Common myeloid progenitor, CD34-positive (primary cell): Measurements from ENCODE around the gene CNN2.
A peak's percentile ranks its signal among the peaks of the same experiment; 100 is the strongest.

Experiments used
- CTCF ChIA-PET: fragments of 350-600 bp; sonication (Branson Sonifier 250); formaldehyde crosslinking; loops from one replicate; lab custom pipeline; 2021; ENCODE audit warnings: antibody characterized with exemption; lab: Charles Lee
- POLR2A ChIA-PET: fragments of 350-600 bp; sonication (Branson Sonifier 250); formaldehyde crosslinking; loops from one replicate; lab custom pipeline; 2021; ENCODE audit warnings: antibody characterized with exemption; lab: Charles Lee
- DNase-seq, 3 donors: peaks; one replicate each; pipeline versions ENCODE4 v3.0.0 to v3.0.0-alpha.2; 2013
- H3K27ac ChIP-seq, 2 experiments: 1 replicate in 1 of 2; 2 replicates in 1 of 2; pipeline ENCODE4 v1.7.0; 2013; ENCODE audit warnings: inconsistent platforms in 2 of 2, low read length in 2 of 2, mild to moderate bottlenecking in 2 of 2, low read depth in 1 of 2, moderate library complexity in 1 of 2; ENCODE audit not compliant: severe bottlenecking in 2 of 2, insufficient read depth in 1 of 2, poor library complexity in 1 of 2
- H3K27me3 ChIP-seq, 5 experiments: replicated peaks in 2 of 5; 1 replicate in 3 of 5; 2 replicates in 2 of 5; pipeline versions ENCODE4 v1.6.1 to v1.7.0; 2013; ENCODE audit warnings: low read length in 4 of 5, mild to moderate bottlenecking in 2 of 5, moderate library complexity in 2 of 5, inconsistent platforms in 1 of 5; ENCODE audit not compliant: insufficient read depth in 5 of 5, control insufficient read depth in 4 of 5
- H3K36me3 ChIP-seq, 4 experiments: 1 replicate in 2 of 4; 2 replicates in 2 of 4; pipeline versions ENCODE4 v1.6.1 to v1.7.0; 2013; ENCODE audit warnings: low read length in 3 of 4, control low read depth in 1 of 4, mild to moderate bottlenecking in 1 of 4; ENCODE audit not compliant: control insufficient read depth in 4 of 4, insufficient read depth in 4 of 4
- H3K4me1 ChIP-seq, 4 experiments: 1 replicate in 3 of 4; 2 replicates in 1 of 4; pipeline versions ENCODE4 v1.6.1 to v1.7.1; 2013; ENCODE audit warnings: low read length in 3 of 4, mild to moderate bottlenecking in 3 of 4, control low read depth in 1 of 4, inconsistent platforms in 1 of 4, moderate library complexity in 1 of 4; ENCODE audit not compliant: control insufficient read depth in 4 of 4, insufficient read depth in 4 of 4; ENCODE audit errors: control extremely low read depth in 1 of 4
- H3K4me3 ChIP-seq, 7 experiments: 1 replicate in 4 of 7; 2 replicates in 3 of 7; pipeline versions ENCODE4 v1.5.1 to v1.7.0; 2013; ENCODE audit warnings: mild to moderate bottlenecking in 7 of 7, low read length in 6 of 7, moderate library complexity in 6 of 7, inconsistent platforms in 2 of 7, low read depth in 2 of 7, control low read depth in 1 of 7; ENCODE audit not compliant: insufficient read depth in 4 of 7, control insufficient read depth in 1 of 7; ENCODE audit errors: extremely low read depth in 1 of 7
- H3K9me3 ChIP-seq, 5 experiments: 1 replicate in 4 of 5; 2 replicates in 1 of 5; pipeline versions ENCODE4 v1.6.1 to v1.7.1; 2013; ENCODE audit warnings: low read length in 4 of 5, mild to moderate bottlenecking in 2 of 5, inconsistent platforms in 1 of 5, low read depth in 1 of 5, moderate library complexity in 1 of 5; ENCODE audit not compliant: control insufficient read depth in 4 of 5, insufficient read depth in 2 of 5; ENCODE audit errors: control extremely low read depth in 1 of 5
- WGBS: methylation state at CpG from one replicate; pipeline ENCODE4 v1.1.5; 2013; ENCODE audit not compliant: insufficient coverage; 5-methylcytosine and 5-hydroxymethylcytosine counted together

Gene CNN2

DNA sequence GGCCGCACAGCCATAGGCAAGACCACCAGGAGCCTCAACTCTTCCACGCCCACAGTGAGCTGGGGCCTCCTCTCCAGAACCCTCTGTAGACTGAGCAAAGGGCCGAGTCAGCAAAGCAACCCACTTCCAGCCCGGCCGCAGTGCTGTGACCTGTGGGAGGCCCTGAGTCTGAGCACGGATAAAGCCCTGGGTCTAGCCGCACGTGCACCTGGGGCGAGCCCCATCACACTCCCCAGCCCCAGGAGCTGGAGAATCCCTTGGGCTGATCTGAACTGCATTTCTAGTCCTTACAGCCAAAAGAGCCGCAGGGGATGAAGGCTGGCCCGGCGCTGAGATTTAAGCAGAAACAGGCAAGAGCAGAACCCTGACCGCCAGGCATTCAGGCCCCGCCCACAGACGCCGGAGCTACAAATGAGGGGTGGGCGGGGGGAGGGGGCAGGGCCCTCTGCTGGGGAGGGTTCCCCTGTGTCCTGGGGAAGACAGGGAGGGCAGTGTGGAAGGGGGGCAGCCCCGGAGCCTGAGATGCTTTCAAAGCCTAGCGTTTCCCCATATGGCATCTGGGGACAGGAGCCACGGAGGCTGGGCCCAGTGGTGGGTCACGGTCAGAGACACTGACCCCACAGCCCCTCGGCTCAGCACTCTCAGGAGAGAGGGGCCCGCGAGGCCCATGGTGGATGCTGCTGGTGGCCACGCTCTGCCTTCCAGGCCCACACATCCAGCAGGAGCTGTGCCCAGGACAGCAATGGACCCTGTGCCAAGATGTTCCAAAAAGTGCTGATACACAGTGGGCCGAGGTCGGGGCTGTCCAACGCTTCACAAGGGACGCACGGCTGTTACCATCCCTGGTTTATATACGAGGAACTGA lies 10.4 kb upstream of the CNN2 start:
- H3K27ac ChIP-seq, result peak overlapping the region in 1 of 2 experiments; percentile 36
- no peak overlapping the region for H3K4me3 ChIP-seq
- DNase-seq, result no peak
- 91% methylated on average over 25 of the region's 31 CpGs for WGBS
- H3K9me3 ChIP-seq, result no peaks in the 10 kb centered on the region
- POLR2A ChIA-PET, result interaction anchor here (0.6 kb wide), 1 partner anchor 17 kb away, joined by 3 read pairs; no protein-coding TSS in a partner anchor
- no peaks in the 10 kb centered on the region for H3K27me3 ChIP-seq
- H3K4me1 ChIP-seq, result peaks cover 0 to 39% (median 33%) of the 10 kb centered on the region in 4 experiments
- peaks cover 2 to 72% (median 31%) of the 10 kb centered on the region in 4 experiments for H3K36me3 ChIP-seq
- CTCF ChIA-PET, result interaction anchor here (1.0 to 1.5 kb wide), 3 partner anchors 12 to 92 kb away, joined by 3 to 6 read pairs (median 3); no protein-coding TSS in a partner anchor

DNA sequence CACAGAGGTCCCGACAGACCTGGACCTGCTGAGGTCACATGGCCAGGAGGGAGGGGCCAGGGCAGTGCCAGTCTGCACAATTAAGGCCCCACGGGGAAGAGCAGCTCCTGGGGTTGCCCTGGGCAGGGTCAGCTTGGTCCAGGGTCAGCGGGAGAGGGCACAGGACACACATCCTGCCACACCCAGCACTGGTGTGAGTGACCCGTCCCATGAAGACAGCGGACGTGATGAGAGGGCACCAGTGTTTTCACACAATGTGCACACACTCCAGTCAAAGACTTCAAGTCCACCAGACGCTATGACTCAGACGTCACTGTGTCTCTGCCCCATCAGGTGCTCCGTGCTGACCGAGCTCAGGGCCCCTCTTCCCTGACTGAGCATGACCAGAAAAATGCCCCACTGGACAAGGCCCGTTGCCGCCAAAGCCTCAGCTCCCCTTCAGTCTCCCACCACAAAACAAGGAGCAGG lies 9.7 kb upstream of the CNN2 start:
- POLR2A ChIA-PET, result no interaction called here
- no peak for DNase-seq
- Histone ChIP-seq H3K27ac (peak overlapping the region in 1 of 2 experiments; percentile 36), H3K4me1 (peaks cover 0 to 43% (median 36%) of the 10 kb centered on the region in 4 experiments), H3K9me3 (no peaks in the 10 kb centered on the region), H3K27me3 (no peaks in the 10 kb centered on the region), H3K4me3 (no peak overlapping the region), H3K36me3 (peaks cover 2 to 66% (median 27%) of the 10 kb centered on the region in 4 experiments)
- CTCF ChIA-PET, result interaction anchor here (0.9 to 1.2 kb wide), 3 partner anchors 68 to 198 kb away, joined by 3 read pairs; no protein-coding TSS in a partner anchor
- WGBS, result 82% methylated on average over 12 of the region's 12 CpGs

DNA sequence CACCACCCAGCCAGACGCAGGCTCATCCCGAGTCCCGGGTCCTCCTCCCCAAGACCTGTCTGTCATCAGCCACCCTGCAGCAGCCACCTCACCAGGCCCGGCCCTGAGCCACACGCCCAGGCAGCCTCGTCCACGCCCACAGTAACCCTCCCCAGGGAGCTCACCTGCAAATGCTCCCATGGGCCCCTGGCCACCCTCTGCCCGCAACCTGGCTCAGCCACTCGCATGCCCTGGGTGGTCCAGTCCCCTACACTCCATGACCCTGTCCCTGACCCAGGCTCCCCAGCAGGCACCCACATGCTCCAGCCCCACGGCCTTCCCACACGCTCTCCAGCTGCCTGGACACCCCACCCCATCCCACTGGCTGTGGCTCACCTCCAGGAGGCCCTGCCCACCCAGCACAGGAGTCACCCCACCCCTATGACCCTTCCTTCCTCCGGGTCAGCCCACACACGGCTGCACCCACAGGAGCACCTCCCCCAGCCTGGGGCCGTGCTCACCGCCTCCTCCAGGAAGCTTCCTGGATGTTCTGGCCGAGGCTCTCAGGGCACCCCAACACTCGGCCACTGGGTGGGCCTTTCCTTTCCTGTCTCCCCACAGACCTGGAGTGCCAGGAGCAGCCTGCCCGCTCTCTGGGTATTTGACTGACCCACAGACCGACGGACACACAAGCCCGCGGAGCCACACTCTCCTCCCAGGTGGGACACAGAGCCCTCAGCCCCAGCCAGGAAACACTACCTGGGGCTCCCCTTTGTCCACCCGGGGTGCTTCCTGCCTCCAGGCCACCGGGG lies 9.1 kb upstream of the CNN2 start:
- Histone ChIP-seq H3K4me3 (no peak overlapping the region), H3K4me1 (peaks cover 0 to 45% (median 40%) of the 10 kb centered on the region in 4 experiments)

DNA sequence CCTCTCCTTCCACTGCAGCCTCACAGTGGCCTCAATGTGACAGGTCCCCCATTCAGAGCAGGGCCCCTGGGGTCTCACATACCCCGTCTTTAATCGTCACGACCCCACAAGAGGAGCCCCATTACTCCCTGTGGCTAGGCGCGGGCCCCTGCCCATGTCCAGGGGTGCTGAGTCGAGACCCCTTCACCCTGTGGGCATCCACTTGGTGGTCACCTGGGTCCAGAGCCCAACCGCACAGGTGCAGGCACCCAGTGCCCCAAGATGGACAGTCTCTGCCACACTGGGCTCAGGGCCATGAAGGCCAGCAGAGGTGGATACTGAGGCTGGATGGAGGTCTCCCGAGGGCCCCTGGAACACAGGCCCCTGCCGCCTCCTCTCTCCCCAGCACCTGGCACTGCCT lies 8.5 kb upstream of the CNN2 start:
- DNase-seq, result no peak
- H3K27me3 ChIP-seq, result no peaks in the 10 kb centered on the region
- H3K36me3 ChIP-seq, result peaks cover 2 to 55% (median 18%) of the 10 kb centered on the region in 4 experiments
- ChIA-PET POLR2A (no interaction called here), CTCF (no interaction called here)
- peaks cover 0 to 45% (median 41%) of the 10 kb centered on the region in 4 experiments for H3K4me1 ChIP-seq
- H3K4me3 ChIP-seq, result no peak overlapping the region
- peak overlapping the region; percentile 25 to 61 for H3K27ac ChIP-seq
- WGBS, result 88% methylated on average over 9 of the region's 9 CpGs
- no peaks in the 10 kb centered on the region for H3K9me3 ChIP-seq

More for the DNA sequence above, 9.1 kb upstream of the CNN2 start:
- Histone ChIP-seq H3K27ac (peak overlapping the region in 1 of 2 experiments; percentile 61), H3K36me3 (peaks cover 2 to 60% (median 23%) of the 10 kb centered on the region in 4 experiments), H3K9me3 (no peaks in the 10 kb centered on the region), H3K27me3 (no peaks in the 10 kb centered on the region)
- DNase-seq, result no peak
- ChIA-PET POLR2A (no interaction called here), CTCF (interaction anchor here (0.9 to 1.2 kb wide), 2 partner anchors 93 to 197 kb away, joined by 3 read pairs; no protein-coding TSS in a partner anchor)
- 85% methylated on average over 21 of the region's 24 CpGs for WGBS

DNA sequence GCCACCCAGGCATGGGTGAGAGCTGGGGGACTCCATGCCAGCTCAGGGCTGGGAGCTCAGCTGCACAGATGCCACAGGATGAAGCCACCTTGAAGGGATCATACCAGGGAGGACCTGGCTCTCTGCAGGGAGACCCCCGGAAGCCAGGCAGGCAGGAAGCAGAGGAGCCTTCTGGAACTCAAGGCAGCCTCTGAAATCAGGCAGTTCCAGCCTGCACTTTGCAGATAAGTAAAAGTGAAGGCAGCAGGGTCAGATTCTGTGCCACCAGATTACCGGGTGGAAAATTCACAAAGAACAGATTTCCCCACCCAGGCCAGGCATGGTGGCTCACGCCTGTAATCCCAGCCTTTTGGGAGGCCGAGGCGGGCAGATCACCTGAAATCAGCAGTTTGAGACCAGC lies 8.0 kb upstream of the CNN2 start:
- peaks cover 0 to 45% (median 41%) of the 10 kb centered on the region in 4 experiments for H3K4me1 ChIP-seq
- peak in 1 of 3 donors; percentile 65 for DNase-seq
- H3K36me3 ChIP-seq, result peaks cover 1 to 51% (median 13%) of the 10 kb centered on the region in 4 experiments
- H3K9me3 ChIP-seq, result no peaks in the 10 kb centered on the region
- H3K27me3 ChIP-seq, result no peaks in the 10 kb centered on the region
- 78% methylated on average over 5 of the region's 5 CpGs for WGBS
- peak overlapping the region; percentile 25 to 61 for H3K27ac ChIP-seq
- ChIA-PET POLR2A (interaction anchor here (0.7 kb wide), 1 partner anchor 174 kb away, joined by 4 read pairs; no protein-coding TSS in a partner anchor), CTCF (interaction anchor here (0.8 kb wide), 1 partner anchor 30 kb away, joined by 4 read pairs; no protein-coding TSS in a partner anchor)
- no peak overlapping the region for H3K4me3 ChIP-seq

DNA sequence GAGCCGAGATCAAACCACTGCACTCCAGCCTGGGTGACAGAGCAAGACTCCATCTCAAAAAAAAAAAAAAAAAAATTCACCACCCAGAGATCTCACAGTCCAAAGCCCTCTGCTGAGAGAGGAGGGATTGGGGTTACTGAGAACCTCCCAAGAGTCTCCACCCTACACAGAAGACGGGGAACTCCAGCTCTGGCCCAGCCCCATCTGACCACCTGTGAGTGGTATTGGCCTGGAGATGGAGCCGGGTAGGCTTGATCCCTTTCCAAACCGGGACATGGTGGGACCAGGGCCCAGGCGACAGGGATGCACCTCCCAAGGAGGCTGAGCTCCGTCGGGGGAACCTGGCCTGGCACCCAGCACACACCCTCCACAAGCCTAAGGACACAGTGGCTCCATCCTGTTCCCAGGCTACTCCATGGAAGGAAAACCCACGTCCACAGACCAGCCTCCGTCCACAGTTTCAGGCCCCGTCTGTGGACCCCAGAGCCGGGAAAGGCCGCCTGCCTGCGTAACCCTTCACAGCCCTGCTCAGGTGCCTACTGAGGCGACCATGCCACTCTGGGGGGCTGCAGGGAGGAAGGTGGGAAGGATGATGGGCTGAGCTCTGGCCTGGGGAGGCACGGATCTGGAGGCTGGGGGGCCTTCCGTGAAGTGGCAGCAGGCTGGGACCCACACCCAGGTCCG lies 7.3 kb upstream of the CNN2 start:
- POLR2A ChIA-PET, result interaction anchor here (0.7 kb wide), 1 partner anchor 173 kb away, joined by 4 read pairs; no protein-coding TSS in a partner anchor
- peak overlapping the region in 1 of 2 experiments; percentile 99 for H3K27ac ChIP-seq
- H3K4me1 ChIP-seq, result peaks cover 0 to 45% (median 41%) of the 10 kb centered on the region in 4 experiments
- DNase-seq, result no peak
- 84% methylated on average over 9 of the region's 17 CpGs for WGBS
- no peaks in the 10 kb centered on the region for H3K27me3 ChIP-seq
- CTCF ChIA-PET, result interaction anchor here (0.7 to 1.8 kb wide), 8 partner anchors 13 to 155 kb away, joined by 3 to 7 read pairs (median 3); partner anchors contain the start of gene GRIN3B
- peak overlapping the region in 6 of 7 experiments; percentile 13 to 97 (median 89) for H3K4me3 ChIP-seq
- H3K36me3 ChIP-seq, result peaks cover 0 to 44% (median 8%) of the 10 kb centered on the region in 4 experiments
- H3K9me3 ChIP-seq, result no peaks in the 10 kb centered on the region
